HG03460 (cell line): ENCODE results near the gene MOV10.
A peak's percentile ranks its signal among the peaks of the same experiment; 100 is the strongest.

Source experiments
- ATAC-seq: cut with Tn5 transposase; IDR thresholded peaks from one replicate; pipeline ENCODE4 v1.9.1; 2021; ENCODE audit not compliant: unreplicated experiment

Gene MOV10

DNA sequence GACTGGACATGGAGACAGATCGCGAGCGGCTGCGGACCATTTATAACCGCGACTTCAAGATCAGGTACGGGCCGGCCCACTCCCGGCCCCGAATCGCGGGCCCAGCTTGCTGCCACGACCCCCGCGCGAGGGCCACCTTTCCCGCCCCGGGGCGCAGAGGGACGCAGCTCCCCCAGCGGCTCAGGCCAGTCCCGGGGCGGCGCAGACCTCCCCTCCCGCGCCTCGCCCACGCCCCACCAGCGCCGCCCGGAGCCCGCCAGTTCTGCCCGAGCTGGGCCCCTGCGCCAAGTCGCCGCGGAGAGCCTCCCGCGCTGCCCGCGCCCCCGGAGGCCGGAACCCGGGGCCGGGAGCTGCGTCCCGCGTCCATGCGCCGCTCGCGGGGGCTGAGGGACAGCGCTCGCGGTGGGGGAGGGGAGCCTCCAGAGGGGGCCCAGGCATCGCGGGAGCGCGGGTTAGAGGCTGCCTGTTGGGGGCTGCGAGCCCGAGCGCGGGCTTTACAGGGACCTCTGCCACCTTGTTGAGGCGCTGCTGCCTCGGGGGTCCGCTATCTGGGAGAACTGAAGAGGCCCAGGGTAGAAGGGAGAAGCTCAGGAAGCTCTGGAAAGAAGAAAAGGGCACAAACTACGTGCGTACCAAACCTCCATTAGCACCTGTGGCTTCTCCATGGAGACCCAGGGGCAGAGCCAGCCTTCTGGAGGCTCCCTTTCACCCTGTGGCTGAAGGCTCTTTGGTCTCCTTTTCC lies 698 bp downstream of the MOV10 start:
- peak; percentile 40 for ATAC-seq

- ATAC-seq: no peak
These were observed 1.4 kb downstream of the MOV10 start for GRCh38 chr1:112675728-112676381.

DNA sequence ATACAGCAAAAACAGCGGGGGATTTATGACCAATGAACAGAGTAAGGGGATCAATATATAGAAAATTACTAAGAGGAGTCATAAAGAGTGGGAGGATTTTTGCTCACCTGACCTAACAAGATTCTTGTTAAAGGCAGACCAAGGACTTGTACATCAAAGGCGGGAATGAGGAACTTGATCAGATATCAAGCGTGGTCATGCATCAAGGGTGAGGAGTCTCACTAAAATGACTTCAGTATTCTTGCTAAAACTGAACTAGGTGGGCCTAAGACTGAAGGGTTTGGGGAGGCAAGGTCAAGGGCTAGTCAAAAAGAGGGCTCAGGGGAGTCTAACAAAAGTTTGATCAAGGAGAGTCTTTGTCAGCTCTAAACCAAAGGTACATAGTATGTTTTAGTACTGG lies 2.1 kb downstream of the MOV10 start:
- ATAC-seq: no peak

DNA sequence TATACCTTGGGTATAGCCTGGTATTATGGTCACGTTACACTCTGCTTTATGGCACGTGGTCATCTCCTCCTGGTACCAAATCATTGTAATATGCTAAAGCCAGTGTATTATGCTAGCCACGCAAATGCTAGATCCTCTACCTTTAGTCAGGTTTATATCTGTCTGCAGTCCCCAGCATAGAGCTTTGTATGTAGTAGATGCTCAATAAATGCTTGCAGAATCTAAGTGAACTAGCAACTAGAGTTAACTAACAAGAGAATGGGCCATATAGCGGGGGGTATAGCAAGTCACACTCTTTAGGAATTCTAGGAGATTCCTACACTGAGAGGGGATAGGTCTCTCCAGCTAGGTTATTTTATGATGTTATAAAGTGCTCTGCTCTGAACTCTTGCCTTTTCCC lies 3.0 kb downstream of the MOV10 start:
- no peak for ATAC-seq

DNA sequence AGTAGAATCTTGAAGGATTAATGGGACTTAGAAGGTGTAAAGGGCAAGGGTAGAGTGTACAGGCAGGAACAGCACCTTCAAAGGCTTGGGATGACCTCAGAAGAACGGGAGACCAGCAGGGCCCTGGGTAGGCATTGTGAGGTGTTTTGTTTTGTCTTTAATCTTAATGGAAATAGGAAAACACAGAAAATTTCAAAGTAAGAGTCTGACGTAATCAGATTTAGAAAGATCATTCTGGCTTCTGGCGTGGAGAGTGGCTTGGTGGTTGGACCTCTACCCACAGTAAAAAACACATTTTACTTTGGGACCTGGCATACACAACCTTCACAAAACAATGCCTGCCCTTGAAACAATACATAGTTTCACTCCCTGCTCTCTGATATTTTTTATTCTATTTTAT lies 4.1 kb downstream of the MOV10 start:
- no peak for ATAC-seq

DNA sequence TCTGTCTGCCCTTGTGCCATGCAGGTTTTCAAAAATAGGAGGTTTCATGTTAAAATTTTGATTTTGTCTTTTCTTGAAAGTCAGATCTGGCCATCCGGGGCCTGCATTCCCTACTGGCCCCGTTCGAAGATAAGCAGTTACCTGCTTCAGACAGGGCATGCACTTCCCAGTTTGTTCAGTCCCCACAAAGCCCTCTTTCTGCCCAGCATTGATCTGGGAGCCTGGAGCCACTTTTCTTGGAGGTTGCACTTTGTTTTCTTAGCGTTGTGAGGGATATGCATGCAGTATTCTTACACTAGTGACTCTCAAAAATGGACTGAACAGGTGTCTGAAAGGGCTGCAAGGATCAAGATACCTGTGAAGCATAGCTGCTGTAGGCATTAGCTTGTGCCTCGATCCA lies 11.5 kb downstream of the MOV10 start:
- ATAC-seq: no peak

DNA sequence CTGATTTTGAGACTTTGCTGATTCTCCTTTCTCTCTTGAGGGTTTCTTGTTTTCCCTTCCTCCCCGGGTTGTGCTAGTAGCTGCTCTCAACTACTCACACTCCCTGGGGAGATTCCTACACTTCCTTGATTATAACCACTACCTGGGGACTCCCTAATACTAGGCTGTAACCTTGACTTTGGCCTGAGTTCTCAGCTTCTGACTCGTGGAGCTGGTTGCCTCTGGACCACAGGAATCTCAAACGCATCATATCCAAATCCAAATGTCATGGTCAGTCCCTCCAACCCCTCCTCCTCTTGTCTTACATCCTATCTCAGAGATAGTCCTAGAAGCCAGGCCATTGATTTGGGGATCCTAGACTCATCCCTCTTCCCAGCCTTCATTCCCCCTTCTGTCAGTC lies 12.0 kb downstream of the MOV10 start:
- no peak for ATAC-seq

DNA sequence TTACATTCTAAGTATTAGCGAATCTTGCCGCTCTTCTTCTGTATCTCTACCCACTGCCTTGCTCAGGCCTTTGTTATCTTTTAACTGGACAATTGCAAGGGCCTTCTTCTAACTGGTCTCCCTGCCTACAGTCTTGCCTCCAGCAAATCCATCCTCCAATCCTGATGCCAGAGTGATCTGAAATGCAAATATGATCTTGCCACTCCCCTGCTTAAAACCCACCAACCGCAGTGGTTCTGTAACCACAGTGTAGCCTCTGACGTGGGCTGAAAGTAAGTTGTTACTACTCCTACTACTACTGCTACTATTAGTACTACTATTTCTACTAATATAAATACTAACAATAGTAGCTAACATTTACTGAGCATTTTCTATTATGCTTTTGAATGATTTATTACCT lies 12.4 kb downstream of the MOV10 start:
- ATAC-seq: no peak

DNA sequence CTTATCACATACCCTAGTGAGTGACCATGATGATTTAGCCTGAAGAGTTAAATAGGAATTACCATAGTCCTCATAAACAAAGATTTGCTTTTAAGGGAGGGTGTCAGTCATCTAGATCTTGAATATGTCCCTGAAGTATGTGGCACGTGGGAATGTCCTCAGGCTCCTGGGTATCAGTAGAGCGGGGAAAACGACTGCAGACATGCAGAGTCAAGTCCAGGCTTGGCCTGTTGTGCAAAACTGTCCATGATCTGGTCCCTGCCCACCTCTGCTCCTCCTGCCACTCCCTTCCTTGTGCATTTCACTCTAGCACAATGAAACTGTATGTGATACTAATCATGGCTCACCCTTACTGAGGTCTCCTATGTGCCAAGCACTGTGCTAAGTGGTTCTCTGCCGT lies 12.9 kb downstream of the MOV10 start:
- no peak for ATAC-seq

DNA sequence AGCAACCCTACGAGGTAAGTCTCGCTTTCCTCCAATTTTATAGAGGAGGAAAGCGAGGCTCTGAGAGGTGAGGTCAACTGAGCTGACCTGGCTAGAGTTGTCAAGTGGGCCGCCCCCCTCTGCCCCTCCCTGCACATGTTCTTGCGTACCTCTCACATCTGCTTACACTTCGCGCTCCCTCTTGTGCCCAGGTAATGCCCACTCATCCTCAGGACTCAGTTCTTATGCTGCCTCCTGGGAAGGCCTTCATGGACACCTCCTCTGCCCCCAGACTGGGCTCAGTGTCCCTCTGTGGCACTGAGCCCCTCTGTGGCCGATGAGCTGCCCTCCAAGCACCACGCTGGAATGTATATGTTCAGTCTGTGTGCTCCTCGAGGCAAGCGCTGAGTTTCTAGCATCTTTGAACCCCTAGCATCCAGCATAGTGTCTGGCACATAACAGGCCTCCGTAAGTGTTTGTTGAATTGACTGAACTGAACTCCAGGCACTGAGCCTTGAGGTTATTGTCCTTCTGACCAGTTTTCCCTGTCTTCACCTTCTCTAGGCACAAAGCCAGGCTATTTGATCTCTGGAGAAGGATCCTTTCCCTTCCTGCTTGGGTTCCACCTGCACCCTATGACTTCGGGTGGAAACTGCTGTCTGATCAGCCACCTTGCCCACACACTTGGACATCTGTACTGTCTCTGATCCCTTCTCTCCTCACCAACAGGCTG lies 13.5 kb downstream of the MOV10 start:
- no peak for ATAC-seq

- ATAC-seq: no peak
These were observed 14.3 kb downstream of the MOV10 start for GRCh38 chr1:112688781-112689193.

DNA sequence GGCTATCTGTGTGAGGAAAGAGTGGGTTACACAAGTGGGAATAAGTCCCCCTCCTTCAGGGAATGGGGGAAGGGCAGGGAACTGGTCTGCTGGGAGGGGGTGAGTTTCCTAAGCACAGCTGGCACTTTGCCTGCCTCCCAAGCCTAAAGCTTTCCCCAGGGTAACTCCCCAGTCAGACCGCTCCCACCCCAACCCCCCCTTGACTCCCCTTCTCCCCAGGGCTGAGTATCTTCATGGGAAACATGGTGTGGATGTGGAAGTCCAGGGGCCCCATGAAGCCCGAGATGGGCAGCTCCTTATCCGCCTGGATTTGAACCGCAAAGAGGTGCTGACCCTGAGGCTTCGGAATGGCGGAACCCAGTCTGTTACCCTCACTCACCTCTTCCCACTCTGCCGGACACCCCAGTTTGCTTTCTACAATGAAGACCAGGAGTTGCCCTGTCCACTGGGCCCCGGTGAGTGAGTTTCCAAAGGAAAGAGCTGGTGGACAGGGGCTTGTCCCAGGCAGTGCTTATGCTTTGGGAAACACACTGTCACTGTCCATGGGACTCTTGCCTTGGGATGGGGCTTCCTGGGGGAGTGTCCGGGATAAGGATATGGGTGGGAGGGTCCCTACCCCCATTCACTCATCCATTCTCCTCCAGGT lies 14.9 kb downstream of the MOV10 start:
- ATAC-seq: no peak

DNA sequence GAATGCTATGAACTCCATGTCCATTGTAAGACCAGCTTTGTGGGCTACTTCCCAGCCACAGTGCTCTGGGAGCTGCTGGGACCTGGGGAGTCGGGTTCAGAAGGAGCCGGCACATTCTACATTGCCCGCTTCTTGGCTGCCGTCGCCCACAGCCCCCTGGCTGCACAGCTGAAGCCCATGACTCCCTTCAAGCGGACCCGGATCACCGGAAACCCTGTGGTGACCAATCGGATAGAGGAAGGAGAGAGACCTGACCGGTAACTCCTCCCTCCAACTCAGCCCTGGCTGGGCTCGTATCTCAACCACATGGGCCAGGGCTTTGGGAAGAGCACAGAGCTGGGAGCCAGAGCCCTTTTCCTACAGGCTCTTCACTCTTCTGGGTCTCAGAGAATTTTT lies 15.4 kb downstream of the MOV10 start:
- no peak for ATAC-seq

DNA sequence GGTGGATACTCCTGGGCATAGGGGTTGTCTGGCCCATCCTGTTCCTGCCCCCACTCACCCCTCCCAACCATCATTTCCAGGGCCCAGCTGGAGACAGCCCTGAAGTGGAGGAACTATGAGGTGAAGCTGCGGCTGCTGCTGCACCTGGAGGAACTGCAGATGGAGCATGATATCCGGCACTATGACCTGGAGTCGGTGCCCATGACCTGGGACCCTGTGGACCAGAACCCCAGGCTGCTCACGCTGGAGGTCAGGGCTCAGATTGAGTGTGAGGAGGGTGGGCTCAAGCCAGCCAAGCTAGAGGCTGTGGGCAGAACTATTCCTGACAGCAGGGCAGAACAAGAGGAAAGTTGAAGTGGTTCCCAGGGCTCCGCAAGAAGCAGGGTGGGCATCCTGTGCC lies 18.2 kb downstream of the MOV10 start:
- no peak for ATAC-seq

DNA sequence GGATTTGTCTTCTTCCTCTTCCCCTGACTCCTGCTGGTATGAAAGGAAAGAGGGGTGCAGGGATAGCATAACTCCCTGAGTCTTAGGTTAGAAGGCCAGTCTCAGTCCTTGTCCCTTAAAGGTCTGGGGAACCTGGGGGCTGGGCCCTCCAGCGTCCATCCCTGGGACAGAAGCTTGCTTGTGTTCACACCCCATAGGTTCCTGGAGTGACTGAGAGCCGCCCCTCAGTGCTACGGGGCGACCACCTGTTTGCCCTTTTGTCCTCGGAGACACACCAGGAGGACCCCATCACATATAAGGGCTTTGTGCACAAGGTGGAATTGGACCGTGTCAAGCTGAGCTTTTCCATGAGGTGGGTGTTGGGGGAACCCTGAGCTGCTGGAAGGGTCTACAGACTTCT lies 19.4 kb downstream of the MOV10 start:
- no peak for ATAC-seq

- ATAC-seq: no peak
These were observed 20.0 kb downstream of the MOV10 start for GRCh38 chr1:112694363-112694929.

GRCh38 chr1:112695276-112695675 lies 20.8 kb downstream of the MOV10 start:
- ATAC-seq: no peak

DNA sequence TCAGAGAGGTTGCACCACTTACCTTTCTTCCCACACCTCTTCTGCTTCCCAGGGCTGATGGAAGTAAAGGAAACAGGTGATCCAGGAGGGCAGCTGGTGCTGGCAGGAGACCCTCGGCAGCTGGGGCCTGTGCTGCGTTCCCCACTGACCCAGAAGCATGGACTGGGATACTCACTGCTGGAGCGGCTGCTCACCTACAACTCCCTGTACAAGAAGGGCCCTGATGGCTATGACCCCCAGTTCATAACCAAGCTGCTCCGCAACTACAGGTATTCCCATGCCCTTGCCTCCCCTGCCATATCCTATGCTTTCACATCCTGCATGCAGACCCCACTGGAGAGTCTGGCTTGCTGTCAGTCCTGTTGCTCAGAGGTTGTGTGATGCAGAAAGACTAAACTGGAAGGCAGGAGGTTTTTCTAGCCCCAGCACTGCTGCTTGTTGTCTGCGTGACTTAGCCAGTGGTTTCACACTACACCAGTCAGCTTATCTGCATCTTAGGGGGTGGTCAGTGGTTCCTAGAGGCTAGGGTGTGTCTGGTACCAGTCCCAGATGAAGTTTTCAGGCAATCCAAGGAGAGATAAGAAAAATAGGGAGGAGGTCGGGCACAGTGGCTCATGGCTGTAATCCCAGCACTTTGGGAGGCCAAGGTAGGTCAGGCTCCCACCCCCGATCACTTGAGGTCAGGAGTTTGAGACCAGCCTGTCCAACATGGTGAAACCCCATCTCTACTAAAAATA lies 22.3 kb downstream of the MOV10 start:
- ATAC-seq: no peak

DNA sequence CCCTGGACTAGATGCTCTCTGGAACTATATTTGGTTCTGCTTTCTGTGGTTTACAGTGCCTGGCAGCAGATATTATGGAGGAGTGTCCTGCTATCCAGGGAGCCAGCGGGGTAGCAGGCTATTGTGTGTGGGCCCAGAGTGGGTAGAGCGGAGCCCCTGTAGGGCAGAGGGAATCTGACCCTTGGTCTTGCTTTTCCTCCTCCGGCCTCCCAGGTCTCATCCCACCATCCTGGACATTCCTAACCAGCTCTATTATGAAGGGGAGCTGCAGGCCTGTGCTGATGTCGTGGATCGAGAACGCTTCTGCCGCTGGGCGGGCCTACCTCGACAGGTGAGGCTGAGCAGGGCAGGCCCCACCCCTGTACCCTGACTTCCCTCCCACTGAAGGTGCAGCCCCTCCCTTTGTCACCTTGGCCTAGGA lies 23.3 kb downstream of the MOV10 start:
- no peak for ATAC-seq

GRCh38 chr1:112698366-112699310 lies 24.2 kb downstream of the MOV10 start:
- ATAC-seq: no peak
